KMS-11 (cell line): ENCODE data around the gene CMIP.
"Not testable (repeated sequence)": the region's sequence is repeated elsewhere in the genome, so short reads cannot be mapped to it uniquely, and the experiment has no call there.

Experiments
- H2AFZ ChIP-seq: fragments of 200-600 bp; sonication (generic); 2 replicates; pipeline ENCODE4 v1.6.1; 2016; ENCODE audit warnings: antibody characterized with exemption, mixed run types, low read depth
- H3K27ac ChIP-seq: fragments of 200-600 bp; sonication (generic); 2 replicates; pipeline ENCODE4 v1.6.1; 2016; ENCODE audit warnings: mild to moderate bottlenecking, mixed run types
- H3K27me3 ChIP-seq: fragments of 200-600 bp; sonication (generic); 2 replicates; pipeline ENCODE4 v1.6.1; 2017; ENCODE audit warnings: mild to moderate bottlenecking, low read depth, mixed run types, moderate library complexity; ENCODE audit not compliant: insufficient read depth
- H3K36me3 ChIP-seq: fragments of 200-600 bp; sonication (generic); 2 replicates; pipeline ENCODE4 v1.6.1; 2017; ENCODE audit warnings: mild to moderate bottlenecking, mixed run types; ENCODE audit not compliant: insufficient read depth
- H3K4me1 ChIP-seq: fragments of 200-600 bp; sonication (generic); 2 replicates; pipeline ENCODE4 v1.6.1; 2016; ENCODE audit warnings: mild to moderate bottlenecking, low read depth, mixed run types; ENCODE audit not compliant: poor library complexity, severe bottlenecking
- H3K4me2 ChIP-seq: fragments of 200-600 bp; sonication (generic); 2 replicates; pipeline ENCODE4 v1.7.0; 2016; ENCODE audit warnings: mild to moderate bottlenecking, mixed run types
- H3K4me3 ChIP-seq: fragments of 200-600 bp; sonication (generic); IDR thresholded peaks from 2 replicates; pipeline ENCODE4 v1.6.1; 2017; ENCODE audit warnings: low read depth, low read length, mixed read lengths; ENCODE audit not compliant: insufficient read depth
- H3K79me2 ChIP-seq: fragments of 200-600 bp; sonication (generic); 2 replicates; pipeline ENCODE4 v1.6.1; 2016; ENCODE audit warnings: low read depth, mixed run types; ENCODE audit not compliant: insufficient read depth
- H3K9ac ChIP-seq: fragments of 200-600 bp; sonication (generic); 2 replicates; pipeline ENCODE4 v1.6.1; 2016; ENCODE audit warnings: mild to moderate bottlenecking, mixed run types
- H4K20me1 ChIP-seq: fragments of 200-600 bp; sonication (generic); 2 replicates; pipeline ENCODE4 v1.6.1; 2016; ENCODE audit warnings: mild to moderate bottlenecking, mixed run types; ENCODE audit not compliant: insufficient read depth
- CTCF ChIP-seq: fragments of 200-600 bp; sonication (generic); conservative IDR thresholded peaks from 2 replicates; pipeline ENCODE4 v1.6.1; 2017; ENCODE audit warnings: low read depth, mild to moderate bottlenecking, antibody characterized with exemption, low read length, moderate library complexity, mixed read lengths

The CMIP gene

DNA sequence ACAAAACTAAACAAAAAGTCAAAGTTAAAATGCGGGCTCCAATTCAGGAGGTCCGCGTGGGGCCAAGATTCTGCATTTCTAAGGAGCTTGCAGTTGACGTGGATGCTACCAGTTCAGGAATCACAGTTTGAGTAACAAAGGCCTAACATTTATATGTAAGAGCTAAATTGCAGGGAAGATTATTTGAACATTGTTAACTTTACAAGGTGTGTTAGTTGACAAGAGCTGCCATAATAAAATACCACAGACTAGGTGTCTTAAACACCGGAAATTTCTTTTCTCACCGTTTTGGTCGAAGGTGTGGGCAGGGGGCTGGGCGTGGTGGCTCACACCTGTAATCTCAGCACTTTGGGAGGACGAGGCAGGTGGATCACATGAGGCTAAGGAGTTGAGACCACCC, 24.8 kb upstream of the CMIP start:
- H3K9ac ChIP-seq, result no peak overlapping the region
- H3K27me3 ChIP-seq, result no peaks in the 10 kb centered on the region
- no peaks in the 10 kb centered on the region for H3K79me2 ChIP-seq
- H2AFZ ChIP-seq, result no peak overlapping the region
- H3K4me3 ChIP-seq, result no peak overlapping the region
- H3K4me2 ChIP-seq, result no peak overlapping the region
- H4K20me1 ChIP-seq, result no peaks in the 10 kb centered on the region
- no peaks in the 10 kb centered on the region for H3K36me3 ChIP-seq
- no peak for TF ChIP-seq CTCF
- no peak overlapping the region for H3K27ac ChIP-seq
- peaks cover 11% of the 10 kb centered on the region for H3K4me1 ChIP-seq

- no peaks in the 10 kb centered on the region for H3K27me3 ChIP-seq
- no peaks in the 10 kb centered on the region for H3K79me2 ChIP-seq
- no peak overlapping the region for H3K4me3 ChIP-seq
- H3K9ac ChIP-seq, result no peak overlapping the region
- no peak overlapping the region for H3K4me2 ChIP-seq
- TF ChIP-seq CTCF, result no peak
- H3K27ac ChIP-seq, result no peak overlapping the region
- no peaks in the 10 kb centered on the region for H3K36me3 ChIP-seq
- no peaks in the 10 kb centered on the region for H4K20me1 ChIP-seq
- H3K4me1 ChIP-seq, result peaks cover 20% of the 10 kb centered on the region
- no peak overlapping the region for H2AFZ ChIP-seq
Observed at GRCh38 chr16:81421126-81421525, 23.5 kb upstream of the CMIP start.

GRCh38 chr16:81421536-81421935, 23.1 kb upstream of the CMIP start:
- no peak overlapping the region for H3K4me2 ChIP-seq
- peaks cover 20% of the 10 kb centered on the region for H3K4me1 ChIP-seq
- no peak overlapping the region for H3K27ac ChIP-seq
- H3K9ac ChIP-seq, result no peak overlapping the region
- no peak for TF ChIP-seq CTCF
- no peak overlapping the region for H2AFZ ChIP-seq
- H3K36me3 ChIP-seq, result no peaks in the 10 kb centered on the region
- H3K79me2 ChIP-seq, result no peaks in the 10 kb centered on the region
- H3K4me3 ChIP-seq, result no peak overlapping the region
- H3K27me3 ChIP-seq, result no peaks in the 10 kb centered on the region
- H4K20me1 ChIP-seq, result no peaks in the 10 kb centered on the region

GRCh38 chr16:81422153-81422552, 22.5 kb upstream of the CMIP start:
- H3K4me1 ChIP-seq, result peaks cover 20% of the 10 kb centered on the region
- not testable (repeated sequence) for H3K36me3 ChIP-seq, H3K27me3 ChIP-seq, H3K4me3 ChIP-seq, H4K20me1 ChIP-seq, H2AFZ ChIP-seq, H3K79me2 ChIP-seq, H3K27ac ChIP-seq, H3K9ac ChIP-seq, H3K4me2 ChIP-seq

DNA sequence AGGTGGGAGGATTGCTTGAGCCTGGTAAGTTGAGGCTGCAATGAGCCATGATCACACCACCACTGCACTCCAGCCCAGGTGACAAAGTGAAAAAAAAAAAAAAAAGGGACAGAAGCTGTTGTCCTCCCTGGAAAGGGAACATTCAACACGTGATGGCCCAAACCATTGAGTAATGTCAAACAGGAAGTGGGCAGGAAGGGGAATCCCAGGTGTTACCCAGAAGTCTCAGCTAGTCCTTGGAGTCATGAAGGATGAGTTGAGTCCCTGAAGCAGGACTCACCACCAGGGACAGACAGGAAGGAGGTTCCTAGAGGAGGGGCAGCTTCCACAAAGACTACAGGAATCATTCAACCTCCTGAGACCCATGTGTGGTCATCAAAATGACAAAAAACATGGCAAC, 19.8 kb upstream of the CMIP start:
- H3K27ac ChIP-seq, result peak overlapping the region; percentile 30
- no peaks in the 10 kb centered on the region for H3K79me2 ChIP-seq
- no peak overlapping the region for H3K4me3 ChIP-seq
- no peak overlapping the region for H3K9ac ChIP-seq
- no peak for TF ChIP-seq CTCF
- H3K4me2 ChIP-seq, result peak overlapping the region; percentile 44
- H3K27me3 ChIP-seq, result no peaks in the 10 kb centered on the region
- H3K4me1 ChIP-seq, result peaks cover 42% of the 10 kb centered on the region
- H3K36me3 ChIP-seq, result no peaks in the 10 kb centered on the region
- H4K20me1 ChIP-seq, result no peaks in the 10 kb centered on the region
- peak overlapping the region; percentile 15 for H2AFZ ChIP-seq
